Stimulated activated CD8-positive, alpha-beta memory T cell treated with anti-CD3 and anti-CD28 coated beads, Interleukin-15, amount 100 ng/mL, for 4 hours (primary cell): ENCODE measurements around the gene CAT.

Source experiments
- DNase-seq, 2 donors: peaks; one replicate each; pipeline ENCODE4 v3.0.0-alpha.2; 2020; ENCODE audit warnings: low read depth in 2 of 2

CAT gene

DNA sequence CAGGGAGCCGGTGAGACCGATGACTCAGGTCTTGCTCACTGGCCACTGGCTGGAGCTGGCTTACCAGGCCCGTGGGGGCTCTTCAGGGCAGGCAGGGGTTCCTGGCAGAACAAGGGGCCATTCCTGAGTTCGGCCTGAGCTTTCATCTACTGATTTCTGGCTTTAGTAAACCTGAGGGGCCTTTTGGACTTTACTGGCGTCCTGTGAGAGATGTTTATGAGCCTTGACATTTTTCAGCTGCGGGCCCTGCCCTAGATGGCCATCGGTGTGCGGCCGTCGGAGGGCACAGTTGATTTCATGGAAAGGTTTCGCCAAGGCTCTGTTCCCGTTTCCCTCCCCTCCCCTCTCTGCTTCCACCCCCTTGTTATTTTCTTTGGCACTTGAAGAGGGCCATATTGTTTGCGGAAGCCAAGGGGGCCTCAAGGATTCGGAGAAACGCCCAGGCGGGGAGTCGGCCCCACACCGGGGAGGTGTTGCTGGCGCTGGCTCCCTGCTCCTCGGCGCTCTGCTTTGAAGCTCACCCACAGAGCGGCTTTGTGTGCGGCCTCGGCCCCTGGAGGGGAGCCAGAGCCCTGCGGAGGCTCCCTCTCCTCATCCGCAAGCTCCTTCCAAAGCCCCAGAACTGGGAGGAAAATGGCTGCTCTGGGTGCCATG lies 57.1 kb downstream of the CAT start:
- DNase-seq: no peak

DNA sequence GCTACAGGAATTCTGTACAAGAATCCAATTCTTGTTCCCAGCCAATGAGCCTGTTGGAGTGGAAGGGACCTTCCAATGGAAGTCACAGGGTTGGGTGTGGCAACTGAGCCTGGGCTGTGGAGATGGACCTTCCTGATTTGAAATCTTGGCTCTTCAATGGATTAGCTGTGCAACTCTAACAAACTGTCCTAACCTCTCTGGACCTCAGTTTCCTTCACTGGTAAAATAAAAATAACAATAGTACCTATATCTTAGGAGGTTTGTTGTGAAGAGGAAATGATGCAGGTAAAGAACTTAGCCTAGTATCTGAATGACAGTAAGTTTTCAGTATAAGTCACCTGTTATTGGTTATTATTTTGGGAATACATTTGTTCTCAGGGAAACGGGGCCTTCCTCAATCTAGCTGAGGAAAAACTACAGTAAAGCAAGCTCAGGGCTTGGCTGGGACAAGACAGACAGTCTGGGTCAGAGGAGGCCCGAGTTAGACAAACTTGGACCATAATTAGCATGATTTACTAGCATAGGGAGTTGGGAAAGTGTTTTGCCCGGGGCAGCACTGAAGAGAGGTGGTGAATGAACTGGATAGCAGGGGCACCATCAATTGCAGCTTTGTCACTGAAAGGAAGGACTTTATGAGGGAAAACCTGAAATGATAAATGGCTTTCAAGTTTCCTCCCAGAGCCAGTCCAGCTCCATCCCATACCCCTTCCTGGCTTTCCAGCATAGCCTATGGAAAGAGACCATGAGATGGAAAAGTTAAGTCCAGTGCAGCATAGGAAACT lies 61.2 kb downstream of the CAT start:
- no peak for DNase-seq

DNA sequence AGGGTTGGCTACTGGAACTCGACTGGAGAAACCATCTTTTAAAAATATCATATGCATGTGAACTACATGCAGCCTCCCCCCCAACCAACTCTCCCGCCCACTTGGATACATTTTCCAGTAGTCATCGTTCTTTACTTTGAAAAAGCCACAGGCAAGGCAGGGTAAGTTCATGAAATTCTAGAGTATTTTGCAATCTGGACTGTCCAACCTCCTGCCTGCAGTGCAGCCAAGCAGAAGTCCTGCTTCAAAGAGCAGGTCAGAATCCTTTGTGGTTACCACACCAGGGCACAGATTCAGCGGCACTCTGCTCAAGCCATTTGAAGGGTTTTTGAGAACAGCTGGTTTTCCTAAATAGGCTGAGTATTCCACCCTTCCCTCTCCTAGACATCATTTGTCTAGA lies 62.8 kb downstream of the CAT start:
- DNase-seq: no peak

DNA sequence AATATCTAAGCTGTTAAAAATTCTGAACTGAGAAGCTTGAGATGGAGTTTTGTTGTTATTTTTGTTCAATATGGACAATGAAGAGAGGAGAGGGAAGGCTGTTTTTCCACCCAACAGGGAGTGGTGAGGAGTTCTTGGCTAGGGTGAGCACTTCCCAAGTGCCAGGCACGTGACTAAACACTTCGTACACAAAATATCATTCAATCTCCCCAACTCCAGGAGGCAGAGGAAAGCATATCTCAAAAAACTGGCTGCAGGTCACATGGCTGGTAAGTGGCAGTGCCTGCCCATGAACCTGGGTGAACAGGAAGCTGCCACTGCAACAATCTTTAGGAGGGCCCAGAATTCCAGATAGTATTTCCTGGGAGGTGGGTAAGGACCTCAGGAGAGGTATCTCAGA lies 63.2 kb downstream of the CAT start:
- no peak for DNase-seq

DNA sequence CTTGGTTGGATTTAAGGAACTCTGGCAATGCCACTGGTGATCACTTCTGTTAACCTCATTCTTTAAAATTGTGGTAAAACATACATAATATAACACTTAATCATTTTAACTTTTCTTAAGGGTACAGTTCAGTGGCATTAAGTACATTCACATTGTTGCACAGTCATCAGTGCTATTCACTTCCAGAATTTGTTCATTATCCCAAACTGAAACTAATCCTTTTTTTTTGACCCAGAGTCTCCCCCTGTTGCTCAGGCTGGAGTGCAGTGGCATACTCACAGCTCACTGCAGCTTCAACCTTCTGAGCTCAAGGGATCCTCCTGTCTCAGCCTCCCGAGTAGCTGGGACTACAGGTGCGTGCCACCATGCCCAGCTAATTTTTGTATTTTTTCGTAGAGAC lies 64.2 kb downstream of the CAT start:
- no peak for DNase-seq

DNA sequence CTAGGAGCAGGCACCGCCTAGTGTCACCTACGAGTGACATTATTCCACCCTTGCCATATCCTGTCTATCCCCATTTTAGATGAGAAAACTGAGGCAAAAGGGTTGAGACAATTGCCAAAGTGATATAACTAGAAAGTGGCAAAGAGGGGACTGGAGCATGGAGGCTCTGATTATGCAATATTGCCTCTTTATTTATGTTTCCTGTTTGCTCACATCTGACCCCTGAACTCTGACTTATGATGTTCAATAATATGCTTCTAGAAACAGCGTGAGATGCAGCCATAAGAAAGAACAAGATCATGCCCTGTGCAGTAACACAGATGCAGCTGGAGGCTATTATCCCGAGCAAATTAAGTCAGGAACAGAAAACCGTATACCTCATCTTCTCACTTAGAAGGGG lies 67.1 kb downstream of the CAT start:
- no peak for DNase-seq

DNA sequence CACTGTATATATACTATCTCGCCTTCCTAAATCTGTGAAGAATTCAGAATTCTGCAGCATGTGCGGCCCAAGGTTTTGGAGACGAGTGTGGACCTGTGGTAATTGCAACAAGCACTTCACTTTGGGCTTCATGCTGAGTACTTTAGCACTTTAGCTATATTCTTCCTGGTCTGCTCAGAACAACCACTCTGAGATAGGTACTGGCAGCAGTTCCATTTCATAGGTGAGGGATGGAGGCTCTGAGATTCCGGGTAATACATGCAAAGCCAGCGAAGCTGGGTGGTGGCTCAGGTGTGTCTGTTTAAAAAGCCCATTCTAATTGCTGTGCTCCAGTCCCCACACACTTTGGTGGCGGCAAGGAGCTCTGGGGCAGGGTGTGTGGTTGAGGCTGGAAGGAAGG lies 68.4 kb downstream of the CAT start:
- DNase-seq: no peak

DNA sequence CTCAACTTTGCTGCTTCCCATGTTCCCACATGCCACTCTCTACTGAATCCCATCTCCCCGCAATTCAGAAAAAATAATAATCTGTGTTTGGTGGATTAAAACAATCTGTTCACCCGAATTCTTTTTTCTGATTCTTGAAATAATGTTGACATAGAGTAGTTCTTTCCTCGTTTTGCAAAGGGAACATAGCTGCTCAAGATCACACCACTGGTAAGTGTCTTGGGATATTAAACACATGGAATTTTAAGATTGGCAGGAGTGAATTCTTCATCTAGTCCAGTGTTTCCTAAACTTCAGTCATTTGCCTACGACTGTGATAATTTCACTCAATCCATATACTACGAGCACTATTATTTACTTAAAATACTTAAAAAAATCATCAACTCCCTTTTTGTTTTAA lies 68.9 kb downstream of the CAT start:
- no peak for DNase-seq

DNA sequence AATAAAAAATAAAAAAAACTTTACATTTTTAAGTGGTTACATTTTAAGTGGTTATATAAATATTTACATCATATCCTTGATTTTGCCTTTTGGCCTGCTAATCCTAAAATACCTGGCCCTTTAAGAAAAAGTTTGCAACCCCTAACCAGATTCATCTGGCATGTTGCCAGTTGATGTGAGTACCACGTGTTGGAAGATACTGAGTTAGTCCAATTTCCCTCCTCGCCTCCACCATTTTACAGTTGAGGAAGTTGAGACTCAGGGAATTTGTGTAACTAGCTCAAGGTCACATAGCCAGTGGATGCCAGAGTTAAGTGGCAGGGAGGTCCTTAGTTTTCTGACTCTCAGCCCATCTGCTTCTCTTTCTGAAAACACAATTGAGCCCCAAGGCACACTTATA lies 69.8 kb downstream of the CAT start:
- no peak for DNase-seq

DNA sequence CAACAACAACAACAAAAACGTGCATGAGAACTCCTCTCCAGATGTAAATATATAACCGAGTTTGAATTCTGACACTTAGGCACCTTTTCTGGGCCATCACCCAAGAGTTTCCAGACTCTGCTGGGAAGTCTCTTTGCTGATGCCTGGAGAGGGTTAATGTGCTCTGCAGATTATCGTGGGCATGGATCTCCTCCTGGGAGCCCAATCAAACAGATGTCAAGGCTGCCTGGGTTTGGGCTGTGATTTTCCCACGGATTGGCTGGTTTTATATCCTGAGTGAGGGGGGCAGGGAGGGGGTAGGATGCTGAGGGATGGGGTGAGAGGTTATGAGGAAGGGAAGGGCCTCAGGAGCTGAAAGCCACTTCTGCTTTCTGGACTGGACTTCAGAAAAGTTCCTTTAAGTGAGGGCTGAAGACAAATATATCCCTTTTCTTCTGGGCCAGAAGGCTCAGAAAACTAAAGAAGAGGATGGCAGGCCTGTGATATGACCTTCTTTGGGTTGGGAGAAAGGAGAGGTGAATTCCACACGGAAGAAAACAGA lies 70.7 kb downstream of the CAT start:
- no peak for DNase-seq

DNA sequence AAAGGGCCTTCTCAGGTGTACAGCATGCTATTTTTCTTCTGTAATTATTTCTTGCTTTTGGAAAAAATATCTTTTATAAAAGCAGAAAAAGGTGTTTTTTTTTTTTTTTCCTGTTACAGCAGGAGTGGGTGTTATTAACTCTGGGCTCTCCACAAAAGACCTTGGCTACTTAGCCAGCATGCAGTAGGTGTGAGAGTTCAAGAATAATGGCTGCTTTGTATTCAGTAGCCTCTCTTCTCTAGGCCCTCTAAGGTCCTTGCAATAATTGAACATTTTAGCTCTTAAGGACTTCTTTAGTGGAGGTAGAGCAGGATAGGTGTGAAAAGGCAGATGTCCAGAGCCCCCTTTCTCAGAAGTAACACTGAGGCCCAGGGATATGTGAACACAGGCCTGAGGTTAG lies 71.5 kb downstream of the CAT start:
- DNase-seq: no peak

DNA sequence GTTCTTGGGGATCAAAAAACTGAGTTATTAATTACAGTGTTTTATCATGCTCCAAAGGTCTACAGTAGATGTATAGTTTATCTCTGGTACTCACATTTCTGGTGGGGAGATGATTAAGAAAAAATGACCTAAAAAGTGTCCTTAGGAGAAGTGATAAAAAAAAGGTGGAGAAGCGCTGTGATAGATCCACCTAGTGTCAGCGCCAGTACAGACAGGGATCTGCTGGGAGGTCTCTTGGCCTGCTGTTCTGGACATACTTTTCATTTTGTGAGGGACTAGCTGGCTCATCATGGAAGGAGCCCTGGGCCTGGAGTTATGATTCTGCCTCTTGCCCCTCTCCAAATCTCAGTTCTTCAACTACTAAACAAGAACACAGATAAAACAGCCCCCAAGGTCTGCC lies 71.9 kb downstream of the CAT start:
- DNase-seq: no peak

DNA sequence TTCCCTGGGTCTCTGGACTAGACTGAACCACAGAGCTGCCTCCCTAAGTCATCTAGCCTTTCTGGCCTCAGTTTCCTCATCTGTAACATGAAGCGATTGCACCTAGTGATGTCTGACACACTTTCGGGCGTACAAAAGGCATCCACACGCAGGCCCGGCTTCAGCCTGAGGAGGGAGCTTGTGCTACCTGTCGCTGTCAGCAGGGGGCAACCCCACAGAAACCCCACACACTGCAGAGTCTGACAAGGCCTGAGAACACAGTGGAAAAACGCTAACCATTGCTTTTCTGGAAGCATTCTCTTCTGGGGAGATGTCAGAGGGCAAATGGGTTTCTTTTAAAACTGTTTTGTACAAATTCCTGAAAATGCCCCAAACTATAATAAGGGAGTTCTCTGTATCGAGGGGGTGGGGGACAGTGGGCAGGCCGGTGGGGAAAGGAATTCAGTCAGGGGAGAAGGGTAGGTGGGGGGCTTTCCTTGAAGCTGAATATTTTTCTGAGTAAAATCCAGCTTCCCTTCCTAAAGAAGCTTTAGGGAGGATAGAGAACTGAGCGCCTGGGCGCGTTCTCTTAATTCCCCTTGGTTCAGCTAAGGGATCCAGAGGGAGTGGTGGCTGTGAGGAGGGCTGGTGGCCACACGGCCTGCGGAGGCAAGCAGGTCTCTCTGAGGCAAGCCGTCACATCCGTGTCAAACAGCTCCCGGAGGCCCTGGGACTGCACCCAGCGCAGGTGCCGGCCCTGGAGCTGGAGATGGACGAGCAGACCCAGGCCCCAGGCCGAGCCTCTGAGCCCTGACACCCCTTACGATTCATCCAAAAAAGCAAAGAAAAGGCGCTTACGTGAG lies 74.3 kb downstream of the CAT start:
- DNase-seq: no peak

DNA sequence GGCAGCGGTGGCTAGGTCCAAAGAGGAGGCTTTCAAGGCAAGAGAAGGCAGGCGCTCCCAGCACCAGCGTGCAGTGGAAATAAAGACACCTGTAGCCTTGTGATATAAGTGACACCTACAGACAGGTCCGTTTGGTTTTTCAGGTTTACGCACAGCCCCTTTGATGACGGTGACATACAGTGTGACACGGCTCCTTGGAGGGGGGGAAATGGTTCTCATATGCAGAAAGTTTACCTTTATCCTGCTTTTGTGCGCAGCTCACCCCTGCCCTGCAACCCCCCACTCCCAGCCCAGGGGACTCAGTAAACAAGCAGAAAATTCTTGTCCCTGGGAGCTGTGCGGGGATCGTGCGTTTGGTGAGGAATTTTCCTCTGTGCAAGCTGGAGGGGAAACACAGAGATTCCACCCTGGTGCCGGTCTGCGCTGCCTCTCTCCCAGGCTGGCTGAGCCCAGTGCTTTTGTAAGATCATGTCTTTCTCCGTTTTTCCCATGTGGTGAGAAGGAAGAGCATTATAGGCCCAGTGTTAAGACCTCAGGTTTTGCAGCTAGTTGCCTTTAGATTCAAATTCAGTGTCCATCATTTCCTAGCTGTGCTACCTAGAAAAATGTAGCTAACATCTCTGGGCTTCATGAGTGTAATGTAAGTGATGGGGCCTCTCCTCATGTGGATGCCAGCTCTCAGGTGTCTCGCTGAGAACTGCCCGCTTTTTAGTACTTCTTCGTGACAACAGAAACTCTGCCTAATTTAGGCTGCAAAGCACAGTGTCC lies 75.1 kb downstream of the CAT start, which contains the start of gene ELF5:
Gene ELF5 (minus strand): TSS at position 113 of the 768 bp plus-strand sequence. CDS start 8,045 bp downstream, outside the sequence.
- no peak for DNase-seq

DNA sequence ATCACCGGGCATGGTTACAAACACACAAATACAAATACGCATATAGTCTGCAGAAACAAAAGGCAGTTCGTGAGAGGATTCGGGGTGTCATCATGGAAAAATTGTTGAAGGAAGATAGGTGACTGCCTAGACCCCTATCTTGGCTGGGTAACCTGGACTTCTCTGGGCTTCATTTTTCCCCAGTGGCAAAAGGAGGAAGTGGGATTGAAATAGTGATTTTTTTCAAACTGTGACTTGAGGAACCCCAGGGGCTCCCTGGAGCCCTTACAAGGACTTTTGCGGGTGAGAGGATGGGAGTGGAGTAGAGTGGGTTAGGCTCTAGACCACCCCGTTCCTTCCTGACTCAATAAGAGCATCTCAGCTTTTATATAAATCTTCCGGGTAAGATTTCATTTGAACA lies 75.9 kb downstream of the CAT start:
- DNase-seq: no peak

DNA sequence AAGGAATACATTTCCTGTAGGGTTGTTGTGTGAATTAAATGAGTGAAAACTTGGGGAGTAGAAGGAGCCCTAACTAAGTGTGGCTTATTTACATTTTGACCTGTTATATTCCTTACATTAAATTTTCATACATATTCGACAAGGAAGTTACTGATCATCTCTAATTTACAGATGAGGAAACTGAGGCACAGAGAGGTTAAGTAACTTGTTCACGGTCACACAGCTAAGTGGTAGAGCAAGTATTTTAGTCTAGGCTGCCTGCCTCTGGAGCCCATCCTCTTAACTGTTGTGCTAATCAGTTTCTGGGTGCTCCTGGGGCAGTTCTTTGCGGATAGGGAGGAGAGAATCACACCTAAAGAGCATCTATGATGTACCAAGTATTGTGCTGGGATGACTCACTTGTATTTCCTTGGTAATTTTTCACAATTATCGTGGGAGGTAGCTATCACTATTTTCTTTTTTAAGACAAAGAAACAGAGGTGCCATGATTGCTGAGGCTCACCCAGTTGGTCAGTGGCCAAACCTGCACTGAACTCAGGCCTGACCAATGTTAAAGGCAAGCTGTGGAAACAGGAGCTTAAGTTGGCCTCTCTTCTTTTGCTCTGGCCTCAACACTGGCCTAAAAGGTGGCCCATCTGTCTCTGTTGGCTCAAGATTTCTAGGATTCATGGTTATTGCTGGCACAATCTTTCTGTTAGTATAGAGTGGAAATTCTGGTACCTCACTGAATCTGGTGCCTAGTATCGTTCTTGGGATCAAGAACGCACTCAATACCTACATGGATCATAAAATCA lies 77.7 kb downstream of the CAT start:
- DNase-seq: no peak

DNA sequence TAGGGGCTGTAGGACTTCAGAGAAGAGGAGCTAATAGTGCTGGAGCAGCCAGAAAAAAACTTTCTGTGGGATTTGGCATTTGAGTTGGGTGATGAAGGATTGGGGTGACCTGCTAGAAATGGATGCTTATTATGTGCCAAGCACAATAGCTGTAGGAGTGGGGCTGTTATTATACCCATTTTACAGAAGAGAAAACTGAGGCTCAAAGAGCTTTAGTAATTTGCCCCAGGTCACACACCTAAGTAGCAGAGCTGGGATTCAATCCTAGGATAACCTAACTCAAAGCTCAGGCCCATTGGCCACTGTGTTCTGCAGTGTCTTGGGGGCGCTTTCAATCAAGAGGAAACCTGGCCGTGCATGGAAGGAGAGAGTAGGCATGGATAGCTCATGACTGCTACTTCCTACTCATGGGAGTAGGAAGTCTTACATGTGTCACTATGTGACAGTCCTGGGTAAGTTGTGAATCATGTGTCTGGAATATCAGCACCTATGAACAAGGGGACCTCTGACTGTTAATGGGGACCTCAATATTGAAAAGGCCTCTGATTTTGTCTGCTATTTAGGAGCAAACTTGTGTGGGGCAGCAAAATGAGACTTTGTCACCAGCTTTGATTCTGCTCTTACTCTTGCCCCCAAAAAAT lies 81.0 kb downstream of the CAT start:
- DNase-seq: no peak

DNA sequence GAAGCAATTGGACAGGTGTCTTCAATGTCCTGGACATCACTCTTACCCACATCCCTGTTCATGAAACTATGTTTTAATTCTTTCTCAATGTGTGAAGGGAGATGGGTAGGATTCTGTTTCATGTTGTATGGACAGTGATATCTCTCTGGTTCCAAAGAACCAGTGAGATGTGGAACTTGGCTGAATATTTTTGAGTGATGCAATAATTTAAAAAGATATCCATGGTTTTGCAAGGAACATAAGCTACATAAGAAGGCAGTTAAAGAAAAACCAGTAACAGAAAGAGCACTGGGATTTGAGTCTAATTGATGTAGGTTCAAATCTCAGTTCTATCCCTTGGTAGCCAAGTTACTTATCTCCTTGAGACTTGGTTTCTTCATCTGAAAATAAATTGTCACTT lies 82.5 kb downstream of the CAT start:
- DNase-seq: no peak
